RPMI8226 (cell line): ENCODE measurements around the gene CELF2.

Experiments
- DNase-seq: peaks from one replicate; pipeline ENCODE4 v3.0.0-alpha.2; 2015

The CELF2 gene

DNA sequence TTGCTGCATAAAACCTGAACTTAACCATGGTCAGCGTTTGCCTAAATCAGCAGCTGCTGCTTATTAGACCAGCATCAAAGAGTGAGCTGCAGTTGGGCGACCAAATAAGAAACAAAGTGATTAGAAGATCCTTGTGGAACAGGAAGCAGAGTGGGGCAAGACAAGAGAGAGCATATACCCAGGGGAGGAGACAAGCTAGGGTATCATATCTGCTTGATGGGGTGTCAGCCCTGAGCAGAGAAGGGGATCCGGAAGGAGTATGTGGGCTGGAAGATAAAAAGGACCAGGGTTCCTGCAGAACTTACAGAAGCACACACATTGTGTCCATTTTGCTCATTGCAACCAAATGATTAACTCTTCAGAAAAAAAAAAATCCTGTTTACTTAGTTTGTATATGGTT, 213.6 kb downstream of the CELF2 start:
- no peak for DNase-seq

GRCh38 chr10:11232222-11232961, 214.7 kb downstream of the CELF2 start:
- DNase-seq: no peak

DNA sequence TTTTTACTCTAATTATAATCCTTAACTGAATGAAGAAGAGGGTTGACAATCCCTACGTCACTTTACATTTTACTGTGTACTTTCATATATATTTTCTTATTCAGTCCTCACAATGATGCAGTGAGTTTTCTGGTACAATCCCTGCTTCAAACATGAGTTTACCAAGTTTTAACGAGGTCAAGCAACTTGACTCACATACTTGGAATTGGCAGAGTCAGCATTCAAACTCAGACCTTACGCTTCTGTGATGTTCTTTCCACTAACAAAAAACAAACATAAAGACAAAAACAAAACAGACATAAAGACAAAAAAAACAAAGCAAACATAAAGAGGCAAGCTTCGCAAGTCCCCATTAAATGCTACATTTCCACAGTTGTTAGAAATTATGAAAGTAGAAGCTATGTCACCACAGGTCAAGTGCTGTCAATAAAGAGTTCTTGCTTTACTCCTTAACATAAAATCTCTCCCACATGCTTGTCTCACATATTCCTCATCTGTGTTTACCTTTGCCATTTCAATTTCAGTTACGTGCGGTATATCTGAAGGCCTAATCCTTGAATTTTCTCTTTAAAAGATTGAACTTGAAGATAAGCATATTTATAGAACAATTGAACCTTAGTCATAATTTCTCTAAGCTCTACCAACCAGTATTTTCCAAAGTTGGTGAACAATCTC, 217.3 kb downstream of the CELF2 start:
- no peak for DNase-seq

- DNase-seq: no peak
These were observed 218.1 kb downstream of the CELF2 start for GRCh38 chr10:11235771-11236170.

- no peak for DNase-seq
These were observed 218.6 kb downstream of the CELF2 start for GRCh38 chr10:11236234-11236633.

- DNase-seq: no peak
These were observed 219.9 kb downstream of the CELF2 start for GRCh38 chr10:11237571-11237970.

GRCh38 chr10:11238893-11239292, 221.2 kb downstream of the CELF2 start:
- DNase-seq: no peak

- no peak for DNase-seq
These were observed 223.0 kb downstream of the CELF2 start for GRCh38 chr10:11240641-11241040.

DNA sequence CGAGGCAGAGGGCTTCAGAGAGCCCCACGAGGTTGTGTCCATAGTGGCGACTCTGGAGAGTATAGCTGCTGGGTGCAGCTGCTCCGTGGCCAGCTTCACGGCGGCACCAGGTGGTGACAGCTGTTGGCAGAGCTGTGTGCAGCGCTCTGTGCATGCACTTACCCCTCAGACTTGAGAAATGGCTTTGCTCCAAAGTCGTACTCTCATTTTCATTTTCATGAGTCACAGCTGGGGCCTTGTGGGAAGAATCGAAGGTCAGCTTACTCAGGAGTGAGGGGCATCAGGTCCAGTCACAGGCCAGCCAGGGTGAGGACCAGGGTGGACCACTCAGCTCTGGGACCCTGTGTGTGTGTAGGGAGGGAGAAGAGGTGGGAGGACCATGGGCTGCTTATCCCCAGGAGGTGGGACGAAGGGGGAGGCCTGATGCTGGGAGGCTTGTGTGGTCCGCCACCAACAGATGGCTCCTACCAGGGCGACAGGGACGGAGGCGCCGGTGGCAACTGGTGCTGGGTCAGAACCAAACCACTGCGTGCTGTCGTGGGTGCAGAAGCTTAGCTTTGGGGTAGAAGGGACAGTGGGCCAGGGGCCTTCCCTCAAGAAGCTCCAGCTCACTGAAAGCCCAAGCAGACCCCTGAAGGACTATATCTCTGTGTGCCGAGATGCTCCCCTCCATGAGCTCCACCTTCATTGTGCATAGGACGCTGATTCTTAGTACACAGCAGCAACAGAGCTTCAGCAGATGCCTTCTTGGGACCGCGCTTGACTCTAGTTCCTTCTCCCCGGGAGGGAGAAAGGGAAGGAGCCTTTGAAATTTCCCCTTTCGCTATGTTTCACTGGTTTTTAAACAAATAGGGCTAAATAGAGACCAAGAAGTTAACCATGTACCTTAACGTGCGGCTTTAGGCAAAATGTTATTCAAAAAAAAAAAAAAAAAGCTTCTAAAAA, 225.0 kb downstream of the CELF2 start:
- DNase-seq: peak; percentile 92

DNA sequence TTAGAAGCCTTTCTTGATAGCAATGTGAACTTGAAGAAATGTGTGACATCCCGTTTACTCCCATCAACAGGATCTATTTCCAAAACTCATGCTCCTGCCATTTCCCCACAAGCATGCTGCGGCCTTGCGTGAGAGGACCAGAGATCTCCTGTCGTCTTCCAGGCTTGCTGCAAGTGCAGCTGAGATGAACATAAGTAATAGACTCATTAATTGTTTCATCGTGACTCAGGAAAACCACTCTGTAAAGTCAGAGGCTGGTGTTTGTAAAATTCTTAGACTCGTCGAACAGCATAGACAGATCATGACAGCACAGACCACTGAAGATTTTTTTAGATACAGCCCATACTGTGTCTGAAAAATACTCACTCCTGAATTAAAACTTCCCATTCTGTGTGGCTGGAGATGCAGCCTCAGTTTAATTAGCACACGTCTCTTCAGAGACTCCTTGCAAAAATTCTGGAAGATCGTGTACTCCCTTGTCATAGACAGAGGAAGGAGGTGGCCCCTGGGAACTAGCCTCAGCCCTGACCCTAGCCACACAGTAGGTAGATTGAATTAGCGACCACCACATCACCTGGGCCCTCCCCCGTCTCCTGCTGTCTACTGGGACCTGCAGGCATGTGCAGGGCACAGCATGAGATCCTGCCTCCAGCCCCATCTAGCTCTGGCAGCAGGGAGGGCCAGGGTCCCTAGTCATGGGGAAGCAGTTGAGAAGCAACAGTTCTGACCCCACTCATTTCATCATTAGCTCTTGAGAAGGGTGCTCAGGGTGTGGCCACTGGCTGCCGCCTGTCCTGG, 226.0 kb downstream of the CELF2 start:
- DNase-seq: no peak

GRCh38 chr10:11245095-11245479, 227.4 kb downstream of the CELF2 start:
- peak; percentile 64 for DNase-seq

GRCh38 chr10:11245510-11245909, 227.8 kb downstream of the CELF2 start:
- peak; percentile 90 for DNase-seq

GRCh38 chr10:11245981-11246590, 228.4 kb downstream of the CELF2 start:
- no peak for DNase-seq

DNA sequence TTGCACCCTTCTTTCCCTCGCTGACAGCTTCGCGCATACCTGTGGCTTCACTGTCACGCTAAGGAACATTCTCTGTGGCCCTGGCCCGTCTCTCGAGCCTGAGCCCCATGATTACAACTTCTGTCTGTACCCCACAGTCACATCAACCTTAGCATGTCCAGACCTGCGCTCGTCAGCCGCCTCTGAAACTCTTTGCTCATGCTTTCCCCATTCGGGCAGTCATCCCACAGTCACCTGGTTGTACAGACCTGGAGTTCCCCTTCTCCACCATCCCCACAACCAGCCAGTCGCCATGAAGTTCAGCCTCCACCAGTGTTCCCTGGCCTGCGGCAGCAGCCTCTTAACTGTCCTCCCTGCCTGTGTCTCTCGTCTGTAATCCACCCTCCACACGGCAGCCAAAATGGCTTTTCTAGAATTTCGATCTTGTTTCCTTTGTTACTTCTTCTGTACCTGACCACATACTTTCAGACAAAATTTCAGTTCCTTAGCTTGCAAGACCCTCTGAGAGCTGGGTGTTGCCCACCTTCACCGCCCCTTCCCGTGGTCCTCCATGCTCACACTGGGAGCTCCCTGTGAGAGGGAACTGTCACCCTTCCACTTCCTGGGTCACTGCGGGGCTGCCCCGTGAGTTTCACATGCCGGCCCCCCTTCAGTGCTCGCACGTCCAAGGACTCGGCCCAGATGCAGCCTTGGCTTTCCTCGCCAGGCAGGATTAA, 229.2 kb downstream of the CELF2 start:
- no peak for DNase-seq

DNA sequence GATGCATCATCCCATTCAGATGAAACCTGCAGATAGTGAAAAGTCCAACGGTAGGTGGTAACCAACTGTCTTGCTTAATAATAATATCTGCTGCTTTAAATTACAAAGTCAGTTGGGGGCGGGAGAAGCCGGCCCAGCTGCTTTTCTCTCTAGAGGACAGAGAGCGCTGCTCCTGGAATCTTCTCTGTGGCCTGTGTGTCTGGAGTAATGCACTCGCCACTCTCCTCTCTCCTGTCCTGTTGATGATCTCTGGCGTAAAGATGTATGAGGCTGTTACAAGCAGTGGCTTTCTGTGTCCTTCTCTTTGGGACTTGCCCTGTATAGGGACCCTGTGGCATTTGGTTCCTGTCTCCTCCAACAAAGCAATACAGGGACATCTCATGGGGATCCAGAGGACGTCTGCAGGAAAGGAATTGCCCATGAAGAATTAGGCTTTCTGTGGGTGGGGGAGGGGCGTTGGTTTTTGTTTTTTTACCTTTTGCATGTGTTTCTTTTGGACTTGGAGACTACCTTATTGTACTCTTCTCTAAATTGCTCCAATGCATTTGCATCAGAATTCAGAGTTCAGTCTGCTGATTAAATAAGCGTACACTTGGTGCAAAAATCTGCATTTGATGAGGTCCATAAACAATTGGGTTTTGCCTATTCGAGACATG, 231.6 kb downstream of the CELF2 start:
- DNase-seq: no peak

- no peak for DNase-seq
These were observed 232.1 kb downstream of the CELF2 start for GRCh38 chr10:11249808-11250195.

- DNase-seq: no peak
These were observed 232.6 kb downstream of the CELF2 start for GRCh38 chr10:11250304-11250703.

- no peak for DNase-seq
These were observed 235.2 kb downstream of the CELF2 start for GRCh38 chr10:11252887-11253286.

GRCh38 chr10:11253385-11254002, 235.8 kb downstream of the CELF2 start:
- DNase-seq: no peak

DNA sequence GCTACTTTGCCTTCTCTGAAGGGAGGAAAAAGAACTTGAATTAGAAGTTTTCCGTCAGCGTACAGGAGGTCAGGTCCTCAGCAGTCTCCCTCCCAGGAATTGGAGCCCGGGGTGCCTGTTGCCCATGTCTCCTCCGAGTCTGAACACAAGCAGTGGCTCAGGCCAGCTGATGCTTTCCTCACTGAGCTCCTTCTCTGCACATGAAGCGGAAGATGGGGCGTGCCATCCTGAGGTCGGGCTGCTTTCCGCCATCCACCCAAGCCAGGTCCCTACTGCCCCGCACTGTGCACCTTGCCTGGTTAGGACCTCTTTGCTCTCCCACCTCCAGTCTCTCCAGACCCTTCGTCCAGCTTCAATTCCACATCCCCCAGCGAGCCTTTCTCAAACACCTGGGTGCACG, 237.5 kb downstream of the CELF2 start:
- DNase-seq: no peak
